GM21576 (cell line): Measurements from ENCODE around the gene ROM1.
A peak's percentile ranks its signal among the peaks of the same experiment; 100 is the strongest.
"Not testable (repeated sequence)": the region's sequence is repeated elsewhere in the genome, so short reads cannot be mapped to it uniquely, and the experiment has no call there.

Experiments
- ATAC-seq: cut with Tn5 transposase; IDR thresholded peaks from one replicate; pipeline ENCODE4 v1.9.1; 2021; ENCODE audit warnings: mild to moderate bottlenecking, moderate library complexity; ENCODE audit not compliant: unreplicated experiment

ROM1 gene, protein sequence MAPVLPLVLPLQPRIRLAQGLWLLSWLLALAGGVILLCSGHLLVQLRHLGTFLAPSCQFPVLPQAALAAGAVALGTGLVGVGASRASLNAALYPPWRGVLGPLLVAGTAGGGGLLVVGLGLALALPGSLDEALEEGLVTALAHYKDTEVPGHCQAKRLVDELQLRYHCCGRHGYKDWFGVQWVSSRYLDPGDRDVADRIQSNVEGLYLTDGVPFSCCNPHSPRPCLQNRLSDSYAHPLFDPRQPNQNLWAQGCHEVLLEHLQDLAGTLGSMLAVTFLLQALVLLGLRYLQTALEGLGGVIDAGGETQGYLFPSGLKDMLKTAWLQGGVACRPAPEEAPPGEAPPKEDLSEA

DNA sequence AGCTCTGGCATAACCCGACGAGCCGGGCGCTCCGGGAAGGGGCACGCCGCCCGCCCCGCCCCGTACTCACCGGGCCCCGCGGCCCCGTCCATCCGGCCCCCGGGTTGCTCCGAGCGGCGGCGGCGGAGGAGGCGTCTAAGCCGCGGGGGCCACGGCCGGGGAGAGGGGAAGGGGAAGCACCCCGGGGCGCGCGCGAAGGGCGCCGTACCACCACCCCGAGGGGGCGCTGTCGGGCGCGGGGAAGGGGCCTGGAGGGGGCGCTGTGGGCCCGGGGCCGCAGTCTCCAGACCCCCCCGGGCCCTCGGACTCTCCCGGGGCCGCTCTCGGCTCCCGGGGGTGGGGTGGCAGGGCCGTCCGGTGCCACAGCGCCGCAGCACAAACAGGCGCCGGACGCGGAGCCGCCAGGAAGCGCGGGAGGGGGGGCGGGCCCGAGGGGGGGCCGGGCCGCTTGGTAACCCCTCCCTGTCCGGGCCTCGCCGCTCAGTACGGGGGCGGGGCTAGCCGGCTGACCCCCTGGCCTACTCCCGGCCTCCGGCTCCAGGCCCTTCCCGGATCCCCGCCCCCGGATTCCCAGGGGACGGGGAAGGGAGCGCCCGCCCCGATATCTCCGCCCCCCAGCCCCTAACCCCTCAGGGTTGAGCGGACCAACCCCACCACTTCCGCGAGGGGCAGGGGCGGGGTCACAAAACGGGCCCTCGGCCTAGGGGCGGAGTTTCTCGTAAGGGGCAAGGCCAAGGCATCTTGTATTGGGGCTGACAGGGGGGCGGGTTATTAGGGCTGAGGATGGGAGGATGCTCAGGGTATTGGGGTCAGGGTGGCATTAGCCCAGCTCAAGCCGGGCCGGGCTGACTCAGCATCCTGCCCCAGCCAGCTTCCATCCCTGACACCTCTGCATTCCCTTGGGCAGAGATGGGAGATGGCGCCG, at the start of gene ROM1, which contains the start of gene EML3:
Gene ROM1 (plus strand): TSS at position 892 of the 925 bp plus-strand sequence. CDS start 25 bp downstream, at position 917.
Gene EML3 (minus strand): TSS at position 410 of the 925 bp plus-strand sequence. CDS start 318 bp downstream, at position 92.
- peak; percentile 57 for ATAC-seq

DNA sequence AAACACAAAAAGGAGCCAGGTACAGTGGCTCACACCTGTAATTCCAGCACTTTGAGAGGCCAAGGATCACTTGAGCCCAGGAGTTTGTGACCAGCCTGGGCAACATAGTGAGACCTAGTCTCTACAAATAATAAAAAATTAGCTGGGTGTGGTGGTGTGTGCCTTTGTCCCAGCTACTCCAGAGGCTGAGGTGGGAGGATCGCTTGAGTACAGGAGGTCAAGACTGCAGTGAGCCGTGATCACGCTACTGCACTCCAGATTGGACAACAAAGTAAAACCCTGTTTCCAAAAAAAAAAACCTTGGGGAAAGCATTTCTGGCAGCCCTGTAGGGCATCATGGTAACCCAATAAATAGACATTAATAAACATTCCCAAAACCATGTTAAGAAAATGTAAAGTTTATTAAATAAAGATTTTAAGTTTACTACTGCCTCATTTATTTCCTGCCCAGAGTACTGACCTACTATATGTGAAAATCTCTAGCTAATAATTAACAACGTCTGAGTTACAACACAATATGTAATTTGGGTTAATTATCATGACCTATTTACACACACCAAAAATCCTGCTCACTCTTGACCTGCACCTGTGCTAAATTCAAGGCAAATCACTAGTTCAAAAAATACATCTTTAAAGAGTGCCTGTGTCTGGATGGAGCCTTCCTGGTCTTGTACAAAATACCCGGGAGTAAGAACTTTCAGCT, 47.8 kb upstream of the ROM1 start:
- ATAC-seq, result no peak

DNA sequence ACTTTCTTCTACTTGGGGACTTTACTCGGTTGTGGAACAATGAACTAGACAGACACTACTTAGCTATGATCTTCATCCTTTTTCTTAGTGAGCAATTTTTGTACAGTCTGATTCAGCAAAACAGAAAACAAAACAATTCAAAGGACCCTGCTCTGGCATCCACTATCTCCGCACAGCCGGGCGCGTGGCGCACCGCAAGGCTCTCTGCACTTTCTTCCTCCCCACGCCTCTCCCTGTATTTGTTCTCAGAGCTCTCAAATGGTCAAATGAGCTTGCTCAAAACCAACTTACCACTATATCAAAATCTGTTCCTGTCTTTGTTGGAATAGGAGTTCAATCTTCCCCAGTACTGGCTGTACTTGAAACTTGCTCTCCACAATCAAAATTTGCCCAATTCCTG, 46.8 kb upstream of the ROM1 start:
- ATAC-seq, result no peak

DNA sequence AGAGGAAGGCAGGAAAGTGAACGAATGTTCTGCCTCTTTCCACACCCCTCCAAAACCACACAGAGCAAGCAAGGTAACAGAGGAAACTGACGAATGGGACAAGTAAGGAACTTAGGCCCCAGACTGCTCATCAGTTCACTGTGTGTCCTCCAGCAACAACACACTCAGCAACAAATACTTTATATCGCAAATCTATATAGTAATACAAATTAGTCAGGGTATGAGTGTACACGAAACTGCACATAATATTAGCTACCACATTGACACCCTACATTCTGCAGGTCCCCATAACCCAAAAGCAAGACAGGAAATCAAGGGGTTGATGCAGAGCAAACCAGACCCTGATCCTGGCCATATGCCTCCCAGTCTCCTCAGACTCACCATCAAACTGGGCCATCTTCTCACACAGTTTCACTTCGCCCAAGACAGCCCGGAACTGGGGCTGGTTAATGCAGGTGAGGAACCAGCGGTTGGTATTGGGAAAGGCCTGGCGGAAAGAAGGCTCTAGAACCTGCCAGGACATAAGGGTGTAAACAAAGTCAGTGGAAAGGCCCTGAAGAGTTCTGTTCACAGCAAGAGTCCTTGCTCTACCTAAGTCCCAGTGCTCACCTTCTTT, 45.9 kb upstream of the ROM1 start:
- ATAC-seq, result no peak

DNA sequence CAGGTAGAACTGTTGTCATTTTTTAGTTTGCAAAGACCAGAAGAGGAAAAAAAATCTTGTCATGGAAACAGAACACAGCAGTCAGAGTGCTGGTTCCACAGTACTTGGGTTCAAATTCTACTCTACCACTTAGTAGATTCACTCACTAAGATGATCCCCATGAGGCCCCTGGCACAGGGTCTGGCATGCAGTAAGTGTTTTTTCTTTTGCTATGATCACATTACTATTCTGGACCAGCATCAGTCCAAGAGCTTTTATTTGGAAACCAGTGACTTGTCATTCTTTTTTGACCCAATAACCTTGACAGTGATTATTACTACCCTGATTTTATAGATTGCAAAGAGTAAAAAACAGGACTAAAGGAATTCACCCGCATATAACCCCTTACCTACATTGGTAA, 43.4 kb upstream of the ROM1 start:
- no peak for ATAC-seq

DNA sequence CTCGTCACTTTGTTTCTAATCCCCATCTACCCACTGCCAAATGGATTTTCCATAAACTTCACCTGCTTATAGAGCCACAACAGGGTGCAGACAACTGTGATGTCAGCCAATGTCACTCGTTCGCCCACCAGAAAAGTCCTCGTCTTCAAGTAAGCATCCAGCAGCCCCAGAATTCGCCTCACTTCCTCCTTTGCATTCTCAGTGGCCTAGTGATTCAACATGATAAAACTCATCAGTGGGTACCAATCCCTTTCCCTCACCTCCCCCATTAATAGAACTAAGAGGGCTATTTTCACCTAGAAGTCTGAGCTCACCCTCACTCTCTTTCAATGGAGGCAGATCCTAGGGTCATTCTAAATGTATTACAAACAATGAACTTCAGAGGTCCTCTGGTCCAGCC, 42.2 kb upstream of the ROM1 start:
- not testable (repeated sequence) for ATAC-seq

DNA sequence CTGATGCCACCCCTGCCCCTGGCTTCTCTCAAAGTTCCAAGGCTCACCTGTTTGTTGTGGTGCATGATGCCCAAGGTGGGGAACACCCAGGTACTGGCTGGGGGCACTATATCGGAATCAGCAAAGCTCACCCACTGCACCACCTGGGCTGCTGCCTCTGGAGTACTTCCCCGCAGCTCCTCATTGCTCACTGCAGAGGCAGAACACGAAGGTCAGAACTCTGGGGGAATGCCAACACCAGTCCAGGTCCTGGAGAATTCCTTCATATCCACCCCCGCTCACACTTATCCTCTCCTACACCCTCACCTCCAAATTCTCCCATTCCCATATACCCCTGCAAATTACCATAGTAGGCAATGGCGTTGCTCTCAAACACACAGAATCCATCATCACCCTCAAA, 41.6 kb upstream of the ROM1 start:
- not testable (repeated sequence) for ATAC-seq

DNA sequence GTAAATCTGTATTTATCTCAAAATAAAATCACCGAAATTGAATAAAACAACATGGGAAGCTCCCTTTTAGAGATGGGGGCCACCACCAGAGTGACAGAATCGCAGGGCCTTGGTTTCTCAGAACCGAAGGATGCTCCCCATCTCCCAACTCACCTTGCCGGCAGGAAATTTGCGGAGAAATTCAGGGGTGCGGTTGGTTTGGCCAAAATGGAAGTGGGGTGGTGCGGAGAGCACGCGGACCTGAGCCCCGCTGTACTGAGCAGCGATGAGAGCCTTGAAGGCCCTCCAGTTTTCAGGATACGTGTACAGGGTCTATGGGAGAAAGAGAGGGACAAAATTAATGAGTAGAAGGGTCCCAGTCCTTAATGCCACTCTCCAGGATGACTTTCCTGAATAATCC, 40.6 kb upstream of the ROM1 start:
- ATAC-seq, result no peak

DNA sequence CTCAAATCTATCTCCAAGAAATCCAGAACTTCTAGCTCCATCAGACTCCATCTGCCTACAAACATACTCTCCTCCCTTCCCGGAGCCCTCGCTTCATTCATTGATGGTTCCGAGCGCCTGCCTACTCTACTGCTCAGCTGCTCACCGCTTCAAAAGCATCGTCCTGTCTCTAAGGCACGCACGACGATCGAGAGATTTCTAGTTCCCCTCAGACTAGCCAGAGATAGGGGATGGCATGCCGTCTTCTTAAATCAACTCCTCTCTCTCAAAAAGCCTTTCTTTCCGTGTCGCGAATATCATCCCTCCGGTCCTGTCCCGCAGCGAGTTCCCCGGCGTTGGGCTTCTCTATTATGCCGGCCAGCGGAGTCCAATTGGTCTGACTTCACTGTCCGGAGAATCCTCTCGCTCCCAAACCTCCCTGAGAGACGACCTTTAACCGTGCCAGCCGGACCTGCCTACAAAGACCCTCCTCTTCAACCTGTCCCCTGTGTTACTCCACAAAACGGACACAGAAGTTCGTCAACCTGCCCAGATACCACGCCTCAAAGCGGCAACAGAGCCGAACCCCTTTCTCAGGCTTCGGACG, 40.0 kb upstream of the ROM1 start:
- no peak for ATAC-seq

DNA sequence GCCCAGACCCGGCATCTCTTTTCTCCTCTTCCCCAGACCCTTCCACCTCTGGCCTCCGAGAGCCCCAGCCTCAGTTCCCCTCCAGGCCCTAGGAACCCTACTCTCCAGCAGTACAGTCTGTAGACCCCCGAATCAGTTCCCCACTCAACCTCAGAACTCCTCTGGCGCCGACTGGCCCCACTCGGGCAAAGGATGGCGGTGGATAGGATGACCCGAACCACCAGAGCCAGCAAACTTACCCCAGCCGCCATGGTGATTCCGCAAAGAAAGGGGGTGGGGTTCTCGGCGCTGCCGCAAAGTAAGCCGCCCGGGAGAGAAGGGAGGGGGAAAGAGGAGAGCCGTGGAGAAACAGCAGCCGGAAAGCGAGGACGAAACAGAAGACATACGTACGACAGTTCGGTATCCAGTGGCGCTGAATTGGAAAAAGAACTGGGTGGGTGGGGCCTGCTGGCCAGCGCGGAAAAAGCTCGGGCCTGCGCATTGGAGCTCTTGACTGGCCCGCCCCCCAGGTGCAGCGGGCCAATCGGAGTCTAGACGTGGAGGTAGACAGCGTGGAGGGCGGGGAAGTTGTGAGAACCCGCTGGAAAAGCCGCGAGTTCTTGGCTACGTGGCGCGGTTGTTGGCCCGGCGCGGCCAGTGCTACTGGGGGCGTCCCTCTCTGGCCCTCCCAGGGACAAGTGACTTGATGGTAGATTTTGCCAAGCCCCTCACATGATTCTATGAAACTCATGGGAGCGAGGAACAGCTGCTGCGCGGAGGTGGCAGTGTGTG, 39.3 kb upstream of the ROM1 start, which contains the start of gene EEF1G:
Gene EEF1G (minus strand): TSS at position 300 of the 771 bp plus-strand sequence. CDS start 49 bp downstream, at position 251.
- ATAC-seq, result peak; percentile 83

DNA sequence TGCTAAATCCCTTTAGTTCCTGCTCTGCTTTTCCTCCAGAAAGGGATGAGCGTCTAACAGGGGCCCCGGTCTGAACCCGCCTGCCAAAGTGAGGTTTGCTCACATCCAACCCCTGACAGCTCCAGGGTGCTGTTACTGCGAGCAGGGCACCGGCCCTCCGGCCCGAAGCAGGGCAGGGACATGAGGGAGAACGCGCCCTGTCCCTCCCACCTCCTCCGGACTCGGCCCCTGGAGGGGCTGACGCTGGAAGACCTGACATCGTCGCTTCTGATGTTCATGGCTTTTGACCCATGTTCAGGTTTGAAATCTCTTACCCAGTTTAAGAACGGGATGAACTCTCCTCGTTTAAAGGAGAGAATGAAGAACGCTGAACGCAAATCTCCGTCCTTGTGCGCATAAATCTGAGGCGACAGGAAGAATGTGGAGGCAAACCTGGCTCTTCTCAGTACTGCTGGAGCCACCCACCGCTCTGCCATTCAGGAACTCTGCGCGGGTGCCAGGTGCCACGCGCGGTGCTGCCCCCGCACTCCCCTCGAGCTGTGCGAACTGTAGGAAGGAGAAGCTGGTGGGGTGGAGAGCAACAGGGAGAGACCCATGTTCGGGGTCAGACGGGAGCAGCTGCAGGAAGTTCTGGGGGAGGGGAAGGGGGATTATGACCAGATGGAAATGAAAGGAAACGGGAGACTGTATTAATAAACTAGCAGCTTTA, 38.5 kb upstream of the ROM1 start:
- peak; percentile 15 for ATAC-seq

DNA sequence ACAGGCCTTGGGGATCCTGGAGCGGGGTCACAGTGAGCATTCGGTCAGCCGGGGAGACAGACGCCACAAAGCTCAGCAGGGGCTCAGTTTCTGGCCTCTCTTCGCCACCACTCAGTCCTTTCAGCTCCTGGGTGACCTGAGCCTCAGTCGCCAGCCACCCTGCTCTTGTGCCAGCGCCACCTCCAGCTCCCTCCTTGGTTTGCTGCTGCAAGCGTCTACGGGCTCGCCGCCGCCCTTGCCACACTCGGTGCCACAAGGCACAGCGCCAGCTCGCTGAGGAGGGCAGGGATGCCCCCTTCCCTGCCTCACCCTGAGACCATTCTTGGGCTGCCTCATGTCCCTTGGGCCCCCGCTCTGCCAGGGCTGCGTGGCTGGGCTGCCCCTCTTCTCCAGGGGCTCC, 37.9 kb upstream of the ROM1 start:
- no peak for ATAC-seq

DNA sequence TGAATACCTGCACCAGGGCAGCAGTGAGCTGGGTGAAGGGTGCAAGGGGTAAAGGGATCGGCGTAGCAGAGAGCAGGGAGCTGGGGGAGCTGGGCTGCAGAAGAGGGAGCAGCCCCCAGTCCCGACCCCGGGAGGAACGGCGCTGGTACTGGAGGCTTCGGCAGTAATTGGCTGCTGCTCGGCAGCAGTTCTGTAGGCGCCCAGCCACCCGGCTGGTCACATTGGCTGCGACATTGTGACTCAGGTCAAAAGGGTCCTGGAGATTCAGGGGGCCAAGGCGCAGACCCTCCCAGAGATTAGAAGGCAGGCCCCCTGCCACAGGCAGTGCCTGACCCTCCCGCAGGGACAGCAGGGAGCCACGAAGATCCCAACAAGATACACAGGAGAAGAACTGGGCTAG, 37.2 kb upstream of the ROM1 start:
- no peak for ATAC-seq

DNA sequence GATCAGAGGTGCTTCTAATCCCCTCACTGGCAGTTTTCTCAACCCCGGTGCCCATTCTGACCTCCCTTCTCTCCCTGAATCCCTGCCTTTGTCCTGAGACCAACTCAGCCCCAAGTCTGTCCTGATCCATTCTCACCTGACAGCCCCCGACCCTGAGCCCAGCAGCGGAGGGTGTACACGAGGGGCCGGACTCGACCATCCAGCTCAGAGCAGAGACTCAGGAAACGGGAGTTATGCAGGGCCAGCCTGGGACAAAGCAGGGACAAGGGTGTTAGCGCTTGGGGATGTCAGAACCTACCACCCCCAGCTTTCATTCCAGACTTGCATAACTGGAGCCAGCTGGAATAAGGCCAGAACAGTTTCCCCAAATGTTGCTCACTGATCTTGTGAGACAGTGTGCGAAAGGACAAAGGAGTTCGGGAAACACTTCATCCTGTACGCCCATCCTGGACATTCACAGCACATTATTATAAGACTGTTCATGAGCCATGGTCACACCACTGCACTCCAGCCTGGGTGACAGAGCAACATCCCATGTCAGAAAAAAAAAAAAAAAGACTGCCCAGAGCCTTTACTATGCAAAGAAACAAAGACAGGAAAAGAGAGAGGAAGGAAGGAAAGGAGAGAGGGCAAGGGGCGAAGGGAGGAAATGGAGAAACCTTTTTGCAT, 35.9 kb upstream of the ROM1 start:
- no peak for ATAC-seq

DNA sequence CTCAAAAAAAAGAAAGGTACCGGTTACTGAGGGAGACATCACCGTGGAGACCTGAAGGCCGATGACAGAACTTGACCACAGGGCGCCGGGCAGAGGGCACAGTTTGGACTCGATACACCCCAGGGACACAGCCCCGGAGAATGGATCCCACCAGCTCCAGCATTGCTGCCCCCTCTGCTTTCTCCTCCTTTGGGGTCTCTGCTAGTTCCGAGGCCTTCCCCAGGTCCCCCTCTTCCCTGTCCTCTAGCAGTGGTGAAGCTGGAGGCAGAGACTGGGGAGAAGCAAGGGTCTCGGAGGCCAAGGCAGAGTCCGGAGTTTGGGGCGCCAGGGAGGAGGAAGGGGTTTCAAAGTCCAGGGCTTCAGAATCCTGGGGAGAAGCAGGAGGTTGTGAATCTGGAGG, 34.5 kb upstream of the ROM1 start:
- no peak for ATAC-seq

DNA sequence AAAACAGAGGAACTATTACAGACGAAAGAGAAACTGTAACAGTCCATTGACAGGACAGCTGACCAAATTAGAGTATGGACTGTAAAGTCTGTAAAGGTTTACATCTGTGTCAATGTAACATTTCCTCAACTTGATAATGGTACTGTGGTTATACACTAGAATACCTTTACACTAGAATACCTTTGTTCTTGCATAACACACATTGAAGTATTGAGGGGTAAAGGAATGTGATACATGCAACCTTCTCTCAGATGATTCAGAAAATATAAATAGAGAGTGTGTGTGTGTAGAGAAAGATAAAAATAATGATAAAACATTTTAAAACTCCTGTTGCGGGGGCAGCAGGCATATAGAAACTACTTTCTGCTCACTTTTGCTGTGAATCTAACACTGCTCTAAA, 33.8 kb upstream of the ROM1 start:
- ATAC-seq, result no peak

DNA sequence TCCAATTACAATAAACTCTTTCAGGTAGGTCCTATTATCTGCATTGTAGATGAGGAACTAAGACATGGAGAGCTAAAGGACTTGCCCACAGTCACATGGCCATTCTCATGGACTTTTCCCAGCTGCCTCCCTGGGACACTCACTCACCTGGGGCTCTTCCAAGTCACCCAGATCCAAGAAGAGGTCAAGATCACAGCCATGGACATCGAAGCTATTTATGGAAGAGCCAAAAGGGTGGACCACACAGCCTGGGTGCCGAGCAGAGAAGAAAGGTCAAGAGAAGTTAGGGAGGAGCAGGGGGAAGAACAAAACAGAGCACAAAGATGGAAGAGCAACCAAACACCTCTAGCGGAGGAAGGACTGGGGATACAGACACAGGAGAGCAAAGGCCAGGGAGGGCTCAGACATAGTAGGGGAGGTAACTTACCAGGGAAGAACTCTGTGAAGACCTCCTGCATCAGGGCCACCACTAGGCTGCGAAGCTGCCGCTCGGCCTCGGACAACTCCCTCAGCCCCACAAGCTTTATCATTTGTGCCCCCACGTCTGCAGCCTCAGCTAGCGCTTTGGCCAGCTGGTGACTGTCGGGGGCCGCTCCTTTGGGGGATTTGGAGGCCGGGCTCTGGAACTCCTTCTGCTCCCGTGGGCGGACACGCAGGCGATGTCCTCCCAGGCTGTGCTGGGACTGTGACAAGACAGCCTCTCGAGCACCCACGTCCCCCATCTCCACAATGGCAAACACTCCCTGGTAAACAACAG, 31.9 kb upstream of the ROM1 start:
- ATAC-seq, result no peak

DNA sequence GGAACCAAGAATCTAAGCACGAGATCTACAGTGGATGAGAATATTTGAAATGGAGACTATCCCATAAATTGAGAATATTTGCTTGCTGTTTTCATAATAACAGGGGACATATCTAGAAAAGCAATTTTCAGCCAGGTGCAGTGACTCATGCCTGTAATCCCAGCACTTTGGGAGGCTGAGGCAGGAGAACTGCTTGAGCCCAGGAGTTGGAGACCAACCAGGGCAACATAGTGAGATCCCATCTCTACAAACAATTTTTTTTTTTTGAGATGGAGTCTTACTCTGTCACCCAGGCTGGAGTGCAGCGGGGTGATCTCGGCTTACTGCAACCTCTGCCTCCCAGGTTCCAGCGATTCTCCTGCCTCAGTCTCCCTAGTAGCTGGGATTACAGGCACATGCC, 31.3 kb upstream of the ROM1 start:
- ATAC-seq, result not testable (repeated sequence)
